Embryonic facial prominence (tissue), 1 donor: Measurements from ENCODE around the gene TMEM201.
"Not testable (repeated sequence)": the region's sequence is repeated elsewhere in the genome, so short reads cannot be mapped to it uniquely, and the experiment has no call there.

Experiments used
- DNase-seq: peaks from one replicate; pipeline ENCODE4 v3.0.0-alpha.2; 2016; ENCODE audit errors: extremely low spot score

The TMEM201 gene, protein sequence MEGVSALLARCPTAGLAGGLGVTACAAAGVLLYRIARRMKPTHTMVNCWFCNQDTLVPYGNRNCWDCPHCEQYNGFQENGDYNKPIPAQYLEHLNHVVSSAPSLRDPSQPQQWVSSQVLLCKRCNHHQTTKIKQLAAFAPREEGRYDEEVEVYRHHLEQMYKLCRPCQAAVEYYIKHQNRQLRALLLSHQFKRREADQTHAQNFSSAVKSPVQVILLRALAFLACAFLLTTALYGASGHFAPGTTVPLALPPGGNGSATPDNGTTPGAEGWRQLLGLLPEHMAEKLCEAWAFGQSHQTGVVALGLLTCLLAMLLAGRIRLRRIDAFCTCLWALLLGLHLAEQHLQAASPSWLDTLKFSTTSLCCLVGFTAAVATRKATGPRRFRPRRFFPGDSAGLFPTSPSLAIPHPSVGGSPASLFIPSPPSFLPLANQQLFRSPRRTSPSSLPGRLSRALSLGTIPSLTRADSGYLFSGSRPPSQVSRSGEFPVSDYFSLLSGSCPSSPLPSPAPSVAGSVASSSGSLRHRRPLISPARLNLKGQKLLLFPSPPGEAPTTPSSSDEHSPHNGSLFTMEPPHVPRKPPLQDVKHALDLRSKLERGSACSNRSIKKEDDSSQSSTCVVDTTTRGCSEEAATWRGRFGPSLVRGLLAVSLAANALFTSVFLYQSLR

DNA sequence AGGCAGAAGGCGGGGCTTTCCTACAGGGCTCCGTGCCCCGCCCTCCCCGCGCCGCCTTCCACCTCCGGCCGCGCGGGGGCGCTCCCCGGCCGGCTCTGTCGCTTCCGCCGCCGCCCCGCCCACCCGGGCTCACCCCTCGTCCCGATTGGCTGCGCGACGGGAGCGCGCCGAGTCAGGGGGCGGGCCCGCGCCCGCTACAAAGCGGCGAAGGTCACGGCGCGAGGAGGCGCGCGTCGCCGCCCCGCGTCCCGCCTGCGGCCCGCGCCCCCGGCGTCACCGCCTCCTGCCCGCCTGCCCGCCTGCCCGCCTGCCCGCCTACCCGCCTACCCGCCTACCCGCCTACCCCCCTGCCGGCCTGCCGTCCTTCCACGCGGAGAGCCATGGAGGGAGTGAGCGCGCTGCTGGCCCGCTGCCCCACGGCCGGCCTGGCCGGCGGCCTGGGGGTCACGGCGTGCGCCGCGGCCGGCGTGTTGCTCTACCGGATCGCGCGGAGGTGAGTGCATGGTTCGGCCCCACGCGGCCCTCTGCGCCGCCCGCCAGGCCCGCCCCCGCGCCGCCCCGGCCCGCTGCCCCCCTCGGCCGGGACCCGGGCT is at the start of gene TMEM201:
TMEM201 (plus strand) TSS at position 361 of the 593 bp plus-strand sequence; CDS start at position 381, 20 bp downstream.
- peak; percentile 80 for DNase-seq

DNA sequence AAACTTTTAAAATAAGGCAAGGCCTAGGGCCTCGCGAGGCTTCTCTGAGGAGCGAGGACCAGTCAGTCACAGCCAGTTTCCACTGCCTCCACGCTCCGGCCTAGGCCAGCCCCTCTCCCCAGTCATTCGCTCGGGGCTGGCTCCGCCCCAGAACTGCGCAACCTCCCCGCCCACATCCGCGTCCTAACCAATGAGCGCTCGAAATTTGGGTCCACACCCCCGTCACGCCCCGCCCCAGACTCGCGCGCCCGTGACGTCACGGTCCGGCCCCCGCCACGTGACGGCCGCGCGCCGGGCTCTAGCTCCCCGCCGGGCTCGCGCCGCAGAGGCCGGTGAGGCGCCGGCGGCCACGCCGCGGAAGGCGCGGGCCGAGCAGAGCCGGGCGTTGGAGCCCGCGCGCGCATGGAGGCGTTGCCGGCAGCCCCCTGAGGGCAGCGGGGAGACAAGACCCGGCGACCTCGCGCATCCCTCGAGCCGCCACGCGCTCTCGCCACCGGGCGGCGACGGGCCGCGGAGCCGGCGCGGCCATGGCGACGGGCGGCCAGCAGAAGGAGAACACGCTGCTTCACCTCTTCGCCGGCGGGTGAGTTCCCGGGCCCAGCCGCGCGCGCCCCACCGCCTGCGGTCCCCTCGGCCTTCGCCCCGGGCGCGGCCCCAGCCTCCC is 49.4 kb upstream of the TMEM201 start, which contains the start of gene SLC25A33:
SLC25A33 (plus strand) TSS at position 301 of the 664 bp plus-strand sequence; CDS start at position 528, 227 bp downstream.
- DNase-seq = peak; percentile 98

DNA sequence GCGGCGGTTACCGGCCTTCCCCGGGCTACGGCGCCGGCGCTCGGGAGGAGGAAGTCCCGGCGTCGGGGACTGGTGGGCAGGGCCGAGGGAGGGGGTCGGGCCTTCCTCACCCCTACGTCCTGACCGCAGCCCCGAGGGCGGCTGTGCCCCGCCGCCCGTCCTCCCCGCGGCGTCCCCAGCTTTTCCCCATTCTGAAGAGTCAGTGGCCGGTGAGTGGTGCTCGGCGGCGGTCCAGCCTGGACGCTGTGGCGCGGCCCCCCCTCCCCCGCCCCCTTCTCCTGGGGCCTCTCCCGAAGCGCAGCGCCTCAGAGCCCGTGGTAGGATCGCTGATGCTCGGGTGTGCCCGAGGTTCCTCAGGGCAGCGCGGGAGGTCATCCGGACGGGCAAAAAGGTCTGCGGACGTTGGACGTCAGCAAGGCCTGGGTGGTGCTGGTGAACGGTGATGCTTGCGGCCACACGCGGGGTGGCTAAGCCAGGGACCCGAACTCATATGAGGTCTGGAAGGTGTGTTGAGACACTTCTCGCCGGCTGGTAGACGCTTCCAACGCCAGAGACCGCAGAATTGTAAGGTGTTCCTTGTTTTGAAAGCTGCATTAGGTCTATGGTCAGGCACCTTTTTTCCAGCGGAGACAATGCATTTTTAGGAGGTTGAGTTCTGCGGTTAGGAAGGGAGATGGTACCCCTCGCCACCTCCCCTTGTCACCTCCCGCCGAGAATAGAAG is 48.7 kb upstream of the TMEM201 start:
- DNase-seq = no peak

DNA sequence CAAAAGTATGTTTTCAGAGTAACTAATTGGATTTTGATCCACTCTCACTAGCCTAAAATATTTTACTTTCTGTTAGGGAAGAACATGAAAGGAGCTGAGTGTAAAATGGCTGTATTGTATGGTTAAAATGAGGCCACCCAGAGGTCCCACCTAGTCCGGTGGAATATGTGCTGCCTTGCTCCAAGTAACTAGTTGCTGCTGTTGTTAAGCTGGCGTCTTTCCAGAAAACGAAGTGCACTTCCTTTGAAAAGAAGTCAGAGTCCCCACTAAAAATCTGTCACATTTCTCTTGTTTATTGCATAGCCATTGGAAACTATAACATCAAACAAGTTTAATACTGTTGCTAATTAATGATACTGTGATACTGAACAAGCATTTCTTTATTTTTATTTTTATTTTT is 46.3 kb upstream of the TMEM201 start:
- no peak for DNase-seq

DNA sequence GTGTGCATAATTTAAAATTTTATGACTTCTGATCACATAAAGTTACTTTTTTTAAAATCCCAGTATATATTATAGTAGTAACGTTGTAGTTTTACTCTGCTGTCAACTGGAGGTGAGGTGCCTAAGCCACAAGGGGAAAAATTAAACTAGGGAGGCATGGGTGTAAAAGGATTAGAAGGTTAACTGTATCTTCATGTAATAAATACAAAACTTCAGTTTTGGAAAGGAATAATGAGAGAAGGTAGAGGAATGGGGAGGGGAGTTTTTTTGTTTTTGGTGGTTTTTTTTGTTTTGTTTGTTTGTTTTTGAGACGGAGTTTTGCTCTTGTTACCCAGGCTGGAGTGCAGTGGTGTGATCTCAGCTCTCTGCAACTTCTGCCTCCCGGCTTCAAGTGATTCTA is 43.8 kb upstream of the TMEM201 start:
- DNase-seq = no peak

DNA sequence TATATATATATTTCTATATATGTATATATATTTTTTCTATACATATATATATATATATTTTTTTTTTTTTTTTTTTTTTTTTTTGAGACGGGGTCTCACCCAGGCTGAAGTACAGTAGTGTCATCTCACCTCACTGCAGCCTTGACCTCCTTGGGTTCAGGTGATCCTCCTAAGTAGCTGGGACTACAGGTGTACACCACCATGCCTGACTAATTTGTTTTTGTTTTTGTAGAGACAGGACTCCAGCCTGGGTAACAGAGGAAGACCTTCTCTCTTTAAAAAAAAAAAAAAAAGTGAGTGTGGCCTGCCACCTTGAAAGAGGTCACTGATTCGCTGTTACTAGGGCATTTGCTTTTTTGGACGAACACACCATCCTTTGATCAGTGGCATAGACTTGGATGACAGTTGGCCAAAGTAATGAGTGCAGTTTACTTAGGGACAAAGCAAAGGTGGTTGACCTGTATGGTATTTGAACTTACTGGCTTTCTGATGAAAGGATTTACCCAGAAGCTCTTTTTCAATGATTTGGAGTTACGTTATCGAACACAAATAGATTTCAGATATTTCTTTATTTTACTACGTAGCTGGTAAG is 38.7 kb upstream of the TMEM201 start:
- no peak for DNase-seq

DNA sequence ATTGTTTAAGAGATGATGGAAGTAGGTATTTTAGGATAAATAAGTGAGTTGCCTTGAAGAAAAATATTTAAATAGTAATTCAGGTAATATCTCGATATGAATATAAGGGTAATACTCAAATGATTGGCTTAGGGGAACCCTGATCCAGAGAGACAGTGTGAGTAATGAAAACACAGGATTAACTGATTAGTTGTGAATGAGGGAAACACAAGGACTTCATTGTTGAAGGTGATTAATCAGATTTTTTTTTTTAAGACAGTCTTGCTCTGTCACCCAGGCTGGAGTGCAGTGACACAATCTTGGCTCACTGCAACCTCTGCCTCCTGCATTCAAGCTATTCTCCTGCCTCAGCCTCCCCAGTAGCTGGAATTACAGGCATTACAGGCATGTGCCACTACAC is 36.7 kb upstream of the TMEM201 start:
- DNase-seq = no peak

DNA sequence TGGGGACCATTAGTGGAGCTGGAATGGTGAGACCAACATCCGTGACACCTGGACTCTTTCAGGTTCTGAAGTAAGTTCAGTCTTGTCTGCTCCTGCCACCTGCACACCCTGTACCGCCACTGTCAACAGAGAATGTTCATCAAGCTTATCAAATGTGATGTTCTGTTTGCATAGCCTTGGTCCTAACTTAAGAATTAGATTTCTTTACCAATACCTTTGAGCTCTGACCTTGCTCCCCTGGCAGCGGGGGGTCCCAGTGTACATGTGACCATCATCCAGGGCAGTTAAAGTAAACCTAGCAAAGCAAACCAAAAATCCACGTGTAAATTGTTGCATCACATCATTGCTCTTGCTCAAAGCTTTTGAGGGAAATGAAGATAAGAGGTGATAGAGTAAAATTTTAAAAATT is 35.0 kb upstream of the TMEM201 start:
- DNase-seq = no peak

DNA sequence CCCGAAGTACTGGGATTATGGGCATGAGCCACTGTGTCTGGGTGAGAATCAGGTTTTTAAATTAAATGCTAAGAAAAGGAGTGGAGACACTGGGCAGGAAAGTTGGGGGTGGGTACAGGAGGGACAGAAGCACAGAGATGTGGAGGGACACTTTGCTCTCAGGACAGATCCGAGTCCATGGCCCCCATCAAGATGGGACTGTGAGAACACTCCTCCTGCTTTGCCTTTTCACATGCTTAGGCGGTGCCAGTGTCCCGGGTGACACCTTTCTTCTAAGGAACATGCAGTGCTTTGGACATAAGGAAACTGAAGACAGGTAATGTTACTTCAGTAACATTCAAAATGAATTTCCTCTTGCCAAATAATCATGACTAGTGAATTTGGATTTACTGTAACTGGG is 32.8 kb upstream of the TMEM201 start:
- DNase-seq = no peak

DNA sequence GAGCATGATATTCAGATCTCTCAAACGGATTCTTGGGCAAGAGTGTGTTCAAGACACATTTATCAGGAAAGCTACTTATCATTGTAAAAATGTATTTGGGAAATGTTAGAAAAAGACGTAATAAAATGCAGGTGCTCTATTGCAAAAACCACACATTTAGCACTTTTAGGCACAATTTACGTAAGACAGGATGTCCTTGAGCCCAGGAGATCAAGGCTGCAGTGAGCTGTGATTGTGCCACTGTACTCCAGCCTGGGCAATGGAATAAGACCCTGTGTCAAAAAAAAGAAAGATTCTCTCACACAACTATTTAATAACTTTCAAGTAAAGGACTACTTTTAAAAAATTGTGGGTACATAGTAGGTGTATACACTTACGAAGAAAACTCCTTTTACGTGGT is 31.1 kb upstream of the TMEM201 start:
- DNase-seq = no peak

DNA sequence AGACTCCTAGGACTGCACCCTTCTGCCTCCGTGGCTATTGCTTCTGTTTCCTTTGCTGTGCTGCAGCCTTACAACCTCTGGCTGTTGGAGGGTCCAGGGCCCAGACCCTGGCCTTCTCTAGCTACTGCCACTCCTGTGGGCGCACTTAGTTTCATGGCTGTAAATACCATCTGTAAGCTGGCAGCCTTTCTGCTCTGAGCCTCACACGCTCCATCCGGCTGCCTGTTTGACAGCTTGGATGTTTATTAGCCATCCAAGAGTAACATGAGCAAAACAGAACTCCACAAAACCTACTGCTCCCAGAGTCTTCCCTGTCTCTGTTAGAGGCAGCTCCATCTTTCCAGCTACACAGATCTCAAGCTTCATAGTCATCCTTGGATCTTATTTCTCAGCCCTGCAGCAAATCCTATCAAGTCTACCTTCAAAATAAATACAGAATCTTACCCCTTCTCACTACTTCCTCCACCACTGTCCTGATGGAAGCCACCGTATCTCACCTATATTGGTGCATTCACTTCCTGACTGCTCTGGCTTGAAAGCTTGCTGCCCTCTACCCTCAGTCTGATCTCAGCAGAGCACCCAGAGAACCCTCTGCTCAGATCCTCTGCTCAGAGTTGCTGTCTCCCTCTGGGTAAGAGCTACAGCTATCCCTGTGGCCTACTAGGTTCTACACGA is 30.3 kb upstream of the TMEM201 start:
- no peak for DNase-seq

DNA sequence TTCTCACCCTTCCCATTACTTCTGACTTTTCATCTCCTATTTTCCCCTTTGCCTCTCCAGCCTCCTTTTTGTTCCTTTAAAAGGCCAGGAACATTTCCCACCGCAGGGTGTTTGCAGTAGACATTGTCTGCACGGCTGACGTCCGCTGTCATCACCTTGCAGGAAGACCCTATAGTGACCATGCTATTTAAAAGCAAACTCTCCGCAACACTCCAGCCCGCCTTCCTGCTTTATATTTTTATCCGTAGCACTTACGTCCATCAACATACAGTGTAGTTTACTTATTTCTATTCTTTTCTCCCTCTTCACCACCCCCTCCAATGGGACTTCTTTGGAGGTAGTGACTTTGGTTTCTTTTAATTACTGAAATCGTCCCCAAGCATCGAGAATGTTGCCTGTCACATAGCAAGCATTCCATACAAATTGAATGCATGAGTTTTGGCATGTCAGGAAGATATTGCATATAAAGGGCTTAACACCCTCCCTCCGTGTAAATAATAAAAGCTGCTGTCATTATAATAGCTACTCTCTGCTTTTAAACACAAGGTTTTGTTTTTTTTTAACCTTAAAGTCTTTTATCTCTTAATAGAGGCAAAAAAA is 29.7 kb upstream of the TMEM201 start:
- DNase-seq = peak; percentile 12

DNA sequence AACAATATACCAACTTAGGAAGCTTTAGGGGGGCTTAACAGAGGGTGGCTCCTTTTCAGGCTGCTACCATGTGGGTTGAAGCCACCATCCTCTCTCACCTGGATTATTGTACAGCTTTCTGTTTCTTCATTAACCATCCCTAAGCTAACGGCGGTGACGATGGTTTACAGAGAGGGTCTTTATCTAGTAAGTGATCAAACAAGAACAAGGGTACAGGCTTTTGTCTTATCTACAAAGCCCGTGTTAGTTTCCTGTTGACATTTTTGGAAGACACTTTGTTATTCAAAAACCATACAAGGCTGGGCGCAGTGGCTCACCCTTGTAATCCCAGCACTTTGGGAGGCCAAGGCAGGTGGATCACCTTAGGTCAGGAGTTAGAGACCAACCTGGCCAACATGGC is 29.0 kb upstream of the TMEM201 start:
- DNase-seq = no peak

DNA sequence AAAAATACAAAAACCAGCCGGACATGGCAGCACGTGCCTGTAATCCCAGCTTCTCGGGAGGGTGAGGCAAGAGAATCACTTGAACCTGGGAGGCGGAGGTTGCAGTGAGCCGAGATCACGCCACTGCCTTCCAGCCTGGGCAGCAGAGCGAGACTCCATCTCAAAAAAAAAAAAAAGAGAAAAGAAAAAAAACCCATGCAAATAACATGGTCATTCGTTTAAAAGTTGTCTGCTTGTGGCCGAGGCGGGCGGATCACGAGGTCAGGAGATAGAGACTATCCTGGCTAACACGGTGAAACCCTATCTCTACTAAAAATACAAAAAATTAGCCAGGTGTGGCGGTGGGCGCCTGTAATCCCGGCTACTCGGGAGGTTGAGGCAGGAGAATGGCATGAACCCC is 28.6 kb upstream of the TMEM201 start:
- DNase-seq = not testable (repeated sequence)

DNA sequence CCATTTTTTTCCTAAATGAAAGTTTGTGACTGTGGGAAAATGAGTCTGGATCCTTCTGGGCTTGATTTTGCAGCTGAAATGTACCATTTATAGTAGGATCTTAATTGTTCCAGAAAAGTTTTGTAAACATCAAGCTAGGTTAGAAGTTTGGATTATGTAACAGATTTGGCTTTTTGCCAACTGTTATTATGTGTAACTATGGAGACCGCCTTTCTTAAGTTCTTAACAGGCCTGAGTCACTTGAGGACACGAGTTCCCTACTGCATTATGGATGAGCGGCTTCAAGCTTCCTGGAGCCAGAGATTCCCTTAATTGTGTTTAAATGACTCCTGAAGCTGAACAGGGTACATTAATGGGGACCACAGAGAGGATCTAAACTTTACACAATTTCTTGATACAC is 27.3 kb upstream of the TMEM201 start:
- DNase-seq = peak; percentile 45

DNA sequence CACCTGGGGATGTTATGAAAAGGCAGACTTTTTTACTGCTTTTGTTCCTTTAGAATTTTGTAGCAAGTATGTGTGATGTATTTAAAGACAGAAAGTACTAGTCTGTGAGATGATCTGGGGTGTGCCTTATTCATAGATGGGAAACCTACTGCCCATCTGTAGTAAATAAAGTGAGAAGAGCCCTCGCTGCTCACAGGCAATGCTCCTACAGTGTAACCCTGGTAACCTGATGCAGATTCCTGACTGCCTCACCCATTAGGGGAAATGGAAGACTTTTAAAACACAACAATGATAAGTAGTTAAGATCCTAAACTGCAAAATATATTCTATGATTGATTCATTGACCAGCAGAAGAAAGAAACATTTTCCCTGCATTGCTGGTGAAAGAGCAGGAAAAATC is 19.4 kb upstream of the TMEM201 start:
- no peak for DNase-seq

DNA sequence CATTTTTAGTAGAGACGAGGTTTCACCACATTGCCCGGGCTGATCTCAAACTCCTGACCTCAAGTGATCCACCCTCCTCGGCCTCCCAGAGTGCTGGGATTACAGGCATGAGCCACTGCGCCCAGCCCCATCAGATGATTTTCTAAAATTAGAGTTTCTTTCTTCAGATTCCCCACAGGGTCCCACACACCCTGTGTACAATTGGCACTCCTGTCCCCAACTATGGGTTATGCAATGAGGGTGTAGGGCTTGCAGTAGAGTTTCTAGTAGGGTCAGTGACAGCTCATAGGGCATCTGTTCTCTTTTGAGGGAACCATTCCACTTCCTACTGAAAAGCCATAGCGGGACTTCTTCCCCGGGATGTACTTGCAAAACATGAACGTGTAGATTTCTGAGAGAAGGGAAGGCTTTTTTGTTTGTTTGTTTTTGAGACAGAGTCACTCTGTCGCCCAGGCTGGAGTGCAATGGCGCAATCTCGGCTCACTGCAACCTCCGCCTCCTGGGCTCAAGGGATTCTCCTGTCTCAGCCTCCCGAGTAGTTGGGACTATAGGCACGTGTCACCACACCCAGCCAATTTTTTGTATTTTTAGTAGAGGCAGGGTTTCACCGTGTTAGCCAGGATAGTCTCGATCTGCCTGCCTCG is 17.7 kb upstream of the TMEM201 start:
- DNase-seq = not testable (repeated sequence)

DNA sequence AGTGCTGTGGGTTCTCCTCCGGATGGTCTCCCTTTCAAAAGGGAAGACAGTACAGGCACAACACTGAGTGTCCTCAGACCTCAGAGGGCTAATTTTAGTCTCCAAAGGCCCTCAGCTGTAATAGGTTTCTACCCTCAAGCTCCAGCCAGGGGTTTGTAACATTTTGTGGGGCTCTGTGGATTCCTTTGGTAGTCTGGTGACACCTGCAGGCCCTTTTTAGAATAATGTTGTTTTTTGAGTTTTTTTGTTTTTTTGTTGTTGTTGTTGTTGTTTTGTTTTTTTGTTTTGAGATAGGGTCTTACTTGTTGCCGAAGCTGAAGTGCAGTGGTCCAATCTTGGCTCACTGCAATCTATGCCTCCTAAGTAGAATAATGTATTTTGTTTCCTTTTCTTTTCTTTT is 15.0 kb upstream of the TMEM201 start:
- DNase-seq = no peak

DNA sequence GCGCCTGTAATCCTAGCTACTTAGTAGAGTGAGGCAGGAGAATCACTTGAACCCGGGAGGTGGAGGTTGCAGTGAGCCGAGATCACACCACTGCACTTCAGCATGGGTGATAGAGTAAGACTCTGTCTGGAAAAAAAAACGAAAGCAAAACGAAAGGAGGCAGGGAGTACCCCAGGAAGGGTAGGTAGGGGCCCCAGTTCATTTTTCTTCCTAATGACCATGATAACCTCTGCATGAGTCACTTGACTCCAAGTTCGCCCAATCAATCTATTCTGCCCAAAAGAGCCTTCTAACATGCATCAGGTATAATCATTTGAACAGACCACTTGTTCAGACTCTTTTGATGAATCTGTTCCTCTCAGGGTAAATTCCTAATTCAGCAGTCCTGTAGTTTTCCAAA is 13.2 kb upstream of the TMEM201 start:
- DNase-seq = no peak

DNA sequence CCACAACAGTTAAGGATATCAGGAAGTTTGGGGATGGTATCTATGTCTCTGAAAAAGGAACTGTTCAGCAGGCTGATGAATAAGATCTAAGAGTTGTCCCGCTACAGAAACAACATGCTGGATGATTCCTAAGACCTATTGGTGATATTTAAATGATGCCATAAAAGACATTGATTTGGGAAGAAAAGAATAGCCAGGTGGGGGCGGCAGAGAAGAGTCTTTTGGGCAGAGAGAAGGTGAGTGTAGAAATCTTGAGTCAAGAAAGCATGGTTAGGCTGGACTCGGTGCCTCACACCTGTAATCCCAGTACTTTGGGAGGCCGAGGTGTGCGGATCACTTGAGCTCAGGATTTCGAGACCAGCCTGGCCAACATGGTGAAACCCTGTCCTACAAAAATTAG is 11.8 kb upstream of the TMEM201 start:
- DNase-seq = no peak
